Endothelial cell of umbilical vein (primary cell): Measurements from ENCODE around the gene DGKH. TPM values are rescaled to one million over a fixed set of nuclear protein-coding genes. Genes with fewer than 3 reads are reported as not detected.

Source experiments
- BruUV-seq: library from RNA; stranded (reverse); fragments of 400-500 nt; replicated peaks from 2 replicates; lab custom pipeline; 2021; lab: Mats Ljungman, UMichigan
- CTCF ChIA-PET: fragments of 300-600, 350-600 bp; sonication (Branson Sonifier 250); formaldehyde crosslinking; loops from one replicate; lab custom pipeline; 2021; ENCODE audit warnings: antibody characterized with exemption, inconsistent platforms; lab: Charles Lee
- POLR2A ChIA-PET: fragments of 300-600, 350-600 bp; sonication (Branson Sonifier 250); formaldehyde crosslinking; loops from one replicate; lab custom pipeline; 2021; ENCODE audit warnings: antibody characterized with exemption, inconsistent platforms; lab: Charles Lee
- DNase-seq: peaks from one replicate; pipeline ENCODE4 v3.0.0-alpha.2; 2011; ENCODE audit warnings: low read depth, low spot score
- FAIRE-seq: peaks from 2 replicates; lab custom pipeline; 2011; peaks lifted over from hg19 to GRCh38; lab: Jason Lieb, UNC
- H2AFZ ChIP-seq: 2 replicates; pipeline ENCODE4 v1.6.0; 2012; ENCODE audit warnings: low read depth, low read length, control low read depth, inconsistent platforms
- H3K27ac ChIP-seq: 2 replicates; pipeline ENCODE4 v1.5.1; 2011; ENCODE audit warnings: low read depth, mild to moderate bottlenecking, control low read depth, low read length, moderate library complexity; ENCODE audit not compliant: insufficient read depth
- H3K27me3 ChIP-seq, 2 experiments: 2 replicates each; pipeline versions ENCODE4 v1.6.0 to v1.6.1; 2011; ENCODE audit warnings: low read length in 2 of 2, mixed read lengths in 1 of 2; ENCODE audit not compliant: control insufficient read depth in 2 of 2, insufficient read depth in 2 of 2
- H3K36me3 ChIP-seq, 2 experiments: 2 replicates in 1 of 2; 3 replicates in 1 of 2; pipeline ENCODE4 v1.5.1; 2011; ENCODE audit warnings: low read length in 2 of 2, mild to moderate bottlenecking in 1 of 2, moderate library complexity in 1 of 2; ENCODE audit not compliant: control insufficient read depth in 2 of 2, insufficient read depth in 2 of 2; ENCODE audit errors: extremely low read depth in 1 of 2
- H3K4me1 ChIP-seq: 3 replicates; pipeline ENCODE4 v1.5.1; 2011; ENCODE audit warnings: mild to moderate bottlenecking, low read length; ENCODE audit not compliant: control insufficient read depth, insufficient read depth; ENCODE audit errors: extremely low read depth
- H3K4me2 ChIP-seq: 2 replicates; pipeline ENCODE4 v1.6.1; 2011; ENCODE audit warnings: low read length, control low read depth, mixed read lengths; ENCODE audit not compliant: insufficient read depth
- H3K4me3 ChIP-seq, 3 experiments: fragments of 200-600 bp in 1 of 3; sonication (generic), shearing (Covaris generic) in 1 of 3; replicated peaks in 1 of 3; 2 replicates each; pipeline ENCODE4 v1.5.1; 2011 to 2016; ENCODE audit warnings: control low read depth in 3 of 3, low read length in 3 of 3, mild to moderate bottlenecking in 2 of 3, inconsistent platforms in 1 of 3, low read depth in 1 of 3, moderate library complexity in 1 of 3; ENCODE audit not compliant: insufficient read depth in 1 of 3
- H3K79me2 ChIP-seq: 2 replicates; pipeline ENCODE4 v1.6.0; 2012; ENCODE audit warnings: low read length, inconsistent platforms; ENCODE audit not compliant: control insufficient read depth, insufficient read depth
- H3K9ac ChIP-seq: replicated peaks from 2 replicates; pipeline ENCODE3; 2011; ENCODE audit warnings: low read length, control low read depth; ENCODE audit not compliant: insufficient read depth; ENCODE audit errors: extremely low read depth
- H3K9me1 ChIP-seq: replicated peaks from 3 replicates; pipeline ENCODE4 v1.6.0; 2011; ENCODE audit warnings: mild to moderate bottlenecking, low read length; ENCODE audit not compliant: control insufficient read depth, insufficient read depth; ENCODE audit errors: extremely low read depth
- H3K9me3 ChIP-seq: replicated peaks from 2 replicates; pipeline ENCODE4 v1.5.1; 2012; ENCODE audit warnings: low read length, inconsistent platforms; ENCODE audit not compliant: control insufficient read depth, insufficient read depth
- H4K20me1 ChIP-seq: replicated peaks from 2 replicates; pipeline ENCODE3; 2011; ENCODE audit warnings: mild to moderate bottlenecking, low read length; ENCODE audit not compliant: control insufficient read depth, insufficient read depth; ENCODE audit errors: extremely low read depth
- EZH2 ChIP-seq: IDR thresholded peaks from 2 replicates; pipeline ENCODE4 v1.6.1; 2012; ENCODE audit warnings: borderline replicate concordance, low read depth, mild to moderate bottlenecking, moderate library complexity, low read length, inconsistent platforms; ENCODE audit not compliant: severe bottlenecking
- FOS ChIP-seq: IDR thresholded peaks from 2 replicates; pipeline ENCODE4 v1.6.1; 2011; ENCODE audit warnings: mild to moderate bottlenecking, low read length, moderate library complexity, borderline replicate concordance; ENCODE audit not compliant: insufficient read depth
- GATA2 ChIP-seq: IDR thresholded peaks from 2 replicates; pipeline ENCODE4 v1.7.0; 2011; ENCODE audit warnings: low read depth, mild to moderate bottlenecking, moderate library complexity, mixed read lengths, low read length; ENCODE audit not compliant: insufficient read length, insufficient read depth
- JUN ChIP-seq: IDR thresholded peaks from 2 replicates; pipeline ENCODE4 v1.6.1; 2011; ENCODE audit warnings: borderline replicate concordance, low read depth; ENCODE audit not compliant: insufficient read length, insufficient read depth
- MYC ChIP-seq: IDR thresholded peaks from one replicate; pipeline ENCODE4 v1.6.1; 2011; ENCODE audit warnings: mild to moderate bottlenecking, low read depth, low read length
- POLR2A ChIP-seq: IDR thresholded peaks from 2 replicates; pipeline ENCODE4 v1.6.1; 2012; ENCODE audit warnings: low read depth, mild to moderate bottlenecking, control low read depth, low read length
- POLR2AphosphoS5 ChIP-seq: IDR thresholded peaks from 2 replicates; pipeline ENCODE4 v1.6.1; 2012; ENCODE audit warnings: low read depth, mild to moderate bottlenecking, control low read depth, low read length, moderate library complexity; ENCODE audit not compliant: insufficient read depth
- dilution Hi-C: fragments of 300-500 bp; cut with MboI; formaldehyde crosslinking; loops from one replicate; pipeline ENCODE4 v1.15.0; 2019; ENCODE audit warnings: low sequenced_read_pairs; ENCODE audit not compliant: extremely low pct_ligation_motif_present
- intact Hi-C: fragments of 100-400 bp; cut with micrococcal nuclease; formaldehyde crosslinking; loops from one replicate; pipeline ENCODE4 v1.10.0; 2022
- polyA plus RNA-seq, 4 experiments: library from polyadenylated mRNA; depleted of rRNA in 3 of 4; stranded (reverse) in 3 of 4; unstranded in 1 of 4; fragments of >200 nt; gene quantifications; 2 replicates each; pipeline versions ENCODE4 v1.2.1 to v1.2.3, GENCODE V29; 2011 to 2012; ENCODE audit warnings: missing spikeins in 1 of 4
- total RNA-seq: library from RNA; stranded (reverse); gene quantifications from 2 replicates; pipeline ENCODE4 v1.2.3, GENCODE V29; 2021
- TF ChIP-seq, protein P1 (sequence below): IDR thresholded peaks from 2 replicates; pipeline ENCODE4 v1.6.1; 2011; ENCODE audit not compliant: insufficient read depth, insufficient read length

DGKH gene
- total and polyA plus RNA-seq, 2 donors (not counting 3 experiments of a cell fraction or from before 2014, with no cell fraction given) = 4.1 to 30.1 TPM

DNA sequence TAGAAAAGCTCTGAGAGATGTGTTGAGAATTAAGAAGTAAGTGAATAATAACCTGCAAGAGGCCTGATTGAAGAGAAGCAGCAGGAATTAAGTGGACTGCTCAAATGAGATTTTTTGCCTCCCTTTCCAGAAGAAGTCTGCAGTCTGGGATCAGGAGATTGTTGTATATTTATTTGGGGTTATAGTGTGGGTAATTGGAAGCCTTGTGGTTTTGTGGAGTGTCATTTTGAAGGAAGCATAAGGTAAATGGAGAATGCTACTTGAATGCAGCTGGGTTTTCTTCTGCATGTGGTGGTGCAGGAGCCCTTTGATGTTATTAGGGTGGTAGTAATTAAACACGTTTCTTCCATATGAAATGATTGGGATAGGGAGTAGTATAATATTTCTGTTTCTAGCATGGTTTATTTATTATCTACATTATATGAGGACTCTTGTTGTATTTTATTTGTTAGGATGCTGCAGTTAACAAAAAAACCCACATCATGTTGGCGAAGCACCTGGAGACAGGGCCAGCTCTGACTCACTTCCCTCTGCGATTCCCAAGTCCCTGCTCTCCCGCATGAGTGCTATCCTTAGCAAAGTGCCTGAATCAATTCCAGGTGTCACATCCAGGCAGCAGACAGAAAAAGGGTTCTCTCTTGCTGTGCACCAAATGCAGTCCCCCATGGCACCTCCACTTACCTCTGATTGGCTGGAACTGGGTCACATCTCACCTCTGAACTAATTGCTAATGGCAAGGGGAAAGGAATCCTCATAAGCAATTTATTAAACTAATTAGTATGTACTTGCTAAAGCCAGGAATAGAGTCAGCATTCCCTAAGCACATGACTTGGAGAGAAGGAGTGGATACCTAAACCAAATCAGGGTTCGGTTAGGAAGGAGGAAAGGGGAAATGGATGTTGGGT is 54.8 kb downstream of the DGKH start:
- Histone ChIP-seq H3K4me3 (no peak overlapping the region), H3K9me3 (no peaks in the 10 kb centered on the region), H3K36me3 (no peaks in the 10 kb centered on the region), H3K27me3 (no peaks in the 10 kb centered on the region), H3K4me1 (peaks cover 12% of the 10 kb centered on the region), H3K9ac (no peak overlapping the region), H2AFZ (no peak overlapping the region), H3K9me1 (no peaks in the 10 kb centered on the region), H3K4me2 (no peak overlapping the region), H4K20me1 (no peaks in the 10 kb centered on the region), H3K27ac (no peak overlapping the region), H3K79me2 (peaks cover 24% of the 10 kb centered on the region)
- BruUV-seq = no TSS peak
- intact Hi-C loops = no loop called here
- ChIA-PET POLR2A (no interaction called here), CTCF (interaction anchor here (1.4 to 15.3 kb wide), 2 partner anchors 30 to 434 kb away, joined by 3 to 221 read pairs; no protein-coding TSS in a partner anchor)
- TF ChIP-seq FOS = no peak
- no peak for TF ChIP-seq EZH2
- no peak for TF ChIP-seq GATA2
- dilution Hi-C loops = loop anchor here (25.0 kb wide), 1 partner anchor 441 kb away; no protein-coding TSS in a partner anchor
- DNase-seq = no peak
- FAIRE-seq = no peak

DNA sequence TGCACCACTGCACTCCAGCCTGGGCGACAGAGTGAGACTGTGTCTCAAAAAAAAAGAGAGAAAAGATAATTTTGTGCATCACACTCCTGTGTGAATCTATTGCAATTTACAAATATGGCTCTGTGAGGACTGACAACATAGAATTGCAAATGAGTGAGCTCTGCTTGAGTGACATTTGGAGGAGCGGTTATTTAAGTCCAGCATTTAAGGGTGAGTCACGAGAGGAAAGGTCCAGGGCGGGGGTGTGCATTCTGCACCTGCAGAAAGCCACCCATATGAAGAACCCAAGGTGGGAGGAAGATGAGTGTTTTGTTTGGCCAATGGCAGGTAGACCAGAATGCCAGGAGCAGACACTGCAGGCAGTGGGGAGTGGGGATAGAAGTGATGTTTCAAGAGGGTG is 58.5 kb downstream of the DGKH start:
- peaks cover 15% of the 10 kb centered on the region for H3K79me2 ChIP-seq
- no peaks in the 10 kb centered on the region for H3K9me3 ChIP-seq
- H3K4me2 ChIP-seq = no peak overlapping the region
- POLR2A ChIA-PET = no interaction called here
- TF ChIP-seq JUN = no peak
- TF ChIP-seq POLR2AphosphoS5 = no peak
- TF ChIP-seq GATA2 = no peak
- TF ChIP-seq POLR2A = no peak
- no peak for TF ChIP-seq FOS
- no peak for TF ChIP-seq MYC
- TF ChIP-seq, protein P1, sequence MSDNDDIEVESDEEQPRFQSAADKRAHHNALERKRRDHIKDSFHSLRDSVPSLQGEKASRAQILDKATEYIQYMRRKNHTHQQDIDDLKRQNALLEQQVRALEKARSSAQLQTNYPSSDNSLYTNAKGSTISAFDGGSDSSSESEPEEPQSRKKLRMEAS = no peak
- H3K27me3 ChIP-seq = no peaks in the 10 kb centered on the region
- H3K27ac ChIP-seq = no peak overlapping the region
- dilution Hi-C loops (loop anchor here (25.0 kb wide), 1 partner anchor 445 kb away; no protein-coding TSS in a partner anchor), intact Hi-C loops (no loop called here)
- H4K20me1 ChIP-seq = no peaks in the 10 kb centered on the region
- FAIRE-seq (no peak), DNase-seq (no peak)
- BruUV-seq = no TSS peak
- H3K36me3 ChIP-seq = no peaks in the 10 kb centered on the region
- H3K9me1 ChIP-seq = no peaks in the 10 kb centered on the region
- no peak overlapping the region for H2AFZ ChIP-seq
- H3K9ac ChIP-seq = no peak overlapping the region
- no peak overlapping the region for H3K4me3 ChIP-seq
- CTCF ChIA-PET = interaction anchor here (0.8 to 15.3 kb wide), 2 partner anchors 66 to 438 kb away, joined by 3 to 221 read pairs; no protein-coding TSS in a partner anchor
- H3K4me1 ChIP-seq = peaks cover 6% of the 10 kb centered on the region
